Measurements from ENCODE around the gene PCNX2.

DNA sequence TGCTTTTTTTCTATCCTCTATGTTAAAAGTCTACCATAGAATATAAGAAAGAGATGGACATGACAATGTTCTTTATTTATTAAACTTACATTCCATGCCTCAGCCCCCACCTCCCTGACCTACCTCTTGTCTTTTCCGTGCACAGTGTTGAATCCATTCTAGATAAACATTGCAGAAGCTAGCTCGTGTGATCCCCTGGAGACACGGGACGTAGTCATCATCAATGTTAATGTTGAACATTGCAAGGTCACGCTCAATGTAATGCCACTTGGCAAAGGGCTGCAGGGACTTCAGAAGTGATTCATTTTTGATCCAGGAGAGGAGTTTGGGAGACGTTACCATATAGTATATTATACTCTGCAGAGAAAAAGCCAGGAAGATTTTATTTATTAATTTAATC is 278.7 kb downstream of the PCNX2 start:
- TF ChIP-seq CTCF (IDR thresholded peaks at IDR 0.05) = no peak
- TF ChIP-seq POLR2A (IDR thresholded peaks at IDR 0.05) = no peak
- no peak for TF ChIP-seq EP300 (IDR thresholded peaks at IDR 0.05)
